ENCODE measurements around the gene RGMA.

Gene RGMA

DNA sequence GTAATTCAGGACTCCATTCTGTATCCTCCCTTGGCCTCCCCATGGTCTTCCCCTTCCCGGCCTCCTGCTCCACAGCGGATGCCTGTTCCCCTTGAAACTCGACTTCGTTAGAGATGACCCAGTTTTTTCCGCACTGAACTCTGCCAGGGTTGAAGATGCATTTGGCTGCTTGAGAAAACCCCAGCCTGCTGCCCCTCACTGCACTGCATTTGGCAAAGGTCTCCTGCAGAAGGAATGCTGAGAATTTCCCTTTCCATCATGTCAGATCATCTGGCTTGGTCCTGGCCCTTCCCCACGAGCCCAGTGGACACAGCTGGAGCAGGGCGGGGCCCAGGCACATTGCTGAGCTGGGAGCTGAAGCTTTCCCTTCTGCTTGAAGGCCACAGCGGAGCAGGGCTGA lies 37.6 kb upstream of the RGMA start:
- TF ChIP-seq, protein P1, sequence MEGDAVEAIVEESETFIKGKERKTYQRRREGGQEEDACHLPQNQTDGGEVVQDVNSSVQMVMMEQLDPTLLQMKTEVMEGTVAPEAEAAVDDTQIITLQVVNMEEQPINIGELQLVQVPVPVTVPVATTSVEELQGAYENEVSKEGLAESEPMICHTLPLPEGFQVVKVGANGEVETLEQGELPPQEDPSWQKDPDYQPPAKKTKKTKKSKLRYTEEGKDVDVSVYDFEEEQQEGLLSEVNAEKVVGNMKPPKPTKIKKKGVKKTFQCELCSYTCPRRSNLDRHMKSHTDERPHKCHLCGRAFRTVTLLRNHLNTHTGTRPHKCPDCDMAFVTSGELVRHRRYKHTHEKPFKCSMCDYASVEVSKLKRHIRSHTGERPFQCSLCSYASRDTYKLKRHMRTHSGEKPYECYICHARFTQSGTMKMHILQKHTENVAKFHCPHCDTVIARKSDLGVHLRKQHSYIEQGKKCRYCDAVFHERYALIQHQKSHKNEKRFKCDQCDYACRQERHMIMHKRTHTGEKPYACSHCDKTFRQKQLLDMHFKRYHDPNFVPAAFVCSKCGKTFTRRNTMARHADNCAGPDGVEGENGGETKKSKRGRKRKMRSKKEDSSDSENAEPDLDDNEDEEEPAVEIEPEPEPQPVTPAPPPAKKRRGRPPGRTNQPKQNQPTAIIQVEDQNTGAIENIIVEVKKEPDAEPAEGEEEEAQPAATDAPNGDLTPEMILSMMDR (IDR thresholded peaks at IDR 0.05; ENCODE audit: low read depth, low read length) = no peak
- no peak overlapping the region for H3K4me3 ChIP-seq (ENCODE audit: low read depth, low read length)

DNA sequence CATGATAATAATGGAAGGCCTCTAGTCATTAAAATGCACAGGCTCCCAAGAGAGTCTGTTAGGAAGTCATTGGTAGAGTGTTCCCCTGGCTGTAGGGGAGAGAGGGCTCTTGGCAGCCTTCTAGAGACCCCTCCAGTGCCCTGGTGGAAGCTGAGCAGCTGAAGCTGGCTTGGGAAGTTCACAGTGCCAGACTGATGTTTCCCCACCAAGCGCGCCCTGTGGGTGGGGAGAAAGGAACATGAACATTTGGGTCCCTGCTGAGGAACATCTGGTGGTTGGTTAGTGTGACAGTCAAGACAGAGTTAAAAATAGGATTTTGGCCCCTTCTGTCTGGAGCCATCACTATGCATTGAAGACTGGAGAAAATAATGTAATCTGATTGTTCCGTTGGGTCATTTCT lies 37.1 kb upstream of the RGMA start:
- no peak overlapping the region for H3K4me3 ChIP-seq (ENCODE audit: low read depth, low read length)
- TF ChIP-seq, protein P1 (IDR thresholded peaks at IDR 0.05; ENCODE audit: low read depth, low read length) = no peak

DNA sequence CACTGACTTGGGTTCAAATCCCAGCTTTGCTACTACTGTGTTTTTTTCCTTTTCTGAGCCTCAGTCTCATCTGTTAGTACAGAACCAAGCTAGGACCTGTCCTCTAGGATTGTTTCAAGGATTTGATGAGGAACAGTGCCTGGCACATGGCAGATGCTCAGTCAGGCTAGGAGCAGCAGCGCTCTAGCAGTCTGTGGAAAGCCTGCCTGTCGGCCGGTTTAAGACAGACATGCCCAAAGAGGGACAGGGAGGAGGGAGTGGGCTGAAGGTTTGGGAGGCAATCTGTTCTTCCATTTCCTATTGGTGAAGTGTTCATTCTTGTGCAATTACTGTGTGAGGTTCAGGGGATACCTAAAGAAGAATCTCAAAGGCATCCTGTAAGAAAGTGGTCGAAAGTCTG lies 35.1 kb upstream of the RGMA start:
- no peak overlapping the region for H3K4me3 ChIP-seq (ENCODE audit: low read depth, low read length)
- TF ChIP-seq, protein P1 (IDR thresholded peaks at IDR 0.05; ENCODE audit: low read depth, low read length) = no peak

DNA sequence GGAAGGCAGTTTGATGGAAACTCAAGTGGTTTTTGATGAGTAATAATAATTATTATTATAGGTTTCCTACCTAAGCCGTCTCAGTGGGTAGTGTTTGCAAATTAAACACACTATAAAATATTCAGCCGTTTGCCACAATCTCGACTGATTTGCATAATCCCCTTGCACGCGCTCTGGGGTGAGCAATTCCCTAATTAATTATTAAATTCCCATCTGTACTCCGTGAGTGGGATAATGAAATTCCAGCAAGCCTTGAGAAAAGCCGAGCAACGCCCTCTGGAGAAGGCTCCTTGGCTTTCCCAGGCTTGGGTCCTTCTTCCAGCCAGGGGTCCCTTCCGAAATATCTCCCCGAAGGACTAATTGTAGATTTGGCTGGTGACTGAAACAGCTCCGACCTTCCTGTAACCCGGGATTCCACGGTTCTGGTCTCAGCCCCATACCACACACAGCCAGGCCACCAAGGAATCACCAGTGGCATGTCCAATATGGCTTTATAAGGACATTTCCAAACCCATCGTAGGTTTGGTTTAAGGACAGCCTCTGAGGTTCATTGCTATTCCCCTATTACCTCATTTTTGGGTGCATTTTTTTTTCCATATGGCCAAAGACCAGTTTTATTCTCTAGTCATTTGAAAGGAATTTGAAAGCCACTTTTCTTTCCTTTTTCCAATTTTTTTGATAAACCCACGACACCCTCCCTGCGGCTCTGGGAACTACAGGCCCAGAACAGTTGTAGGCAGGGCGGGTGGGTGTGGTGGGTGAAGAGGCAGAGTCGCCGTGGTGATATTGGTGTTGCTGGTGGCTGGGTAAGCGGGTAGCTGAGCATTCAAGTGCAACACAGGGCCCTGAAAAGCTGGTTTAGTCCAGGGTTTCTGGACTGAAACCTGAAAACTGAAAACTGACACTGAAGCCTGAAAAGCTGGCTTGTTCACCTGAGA lies 33.2 kb upstream of the RGMA start:
- no peak overlapping the region for H3K4me3 ChIP-seq (ENCODE audit: low read depth, low read length)

DNA sequence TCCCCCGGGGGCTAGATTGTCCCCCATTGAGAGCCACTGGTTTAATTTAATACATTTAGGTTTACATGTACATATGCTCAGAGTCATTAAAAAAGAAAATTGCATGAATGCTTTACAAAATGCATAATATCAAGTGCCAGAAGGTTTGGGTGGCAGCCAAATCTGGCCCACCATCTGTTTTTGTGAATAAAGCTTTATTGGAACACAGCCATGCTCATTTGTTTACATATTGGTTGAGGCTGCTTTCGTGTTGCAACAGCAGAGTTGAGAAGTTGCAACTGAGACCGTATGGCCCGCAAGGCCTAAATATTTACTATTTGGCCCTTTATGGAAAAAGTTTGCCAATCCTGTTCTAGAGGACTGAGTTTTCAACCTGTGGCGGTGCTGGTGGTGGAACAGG lies 32.1 kb upstream of the RGMA start:
- TF ChIP-seq, protein P1 (IDR thresholded peaks at IDR 0.05; ENCODE audit: low read depth, low read length) = no peak
- no peak overlapping the region for H3K4me3 ChIP-seq (ENCODE audit: low read depth, low read length)

More for the DNA sequence above, 33.2 kb upstream of the RGMA start:
- TF ChIP-seq, protein P1 (IDR thresholded peaks at IDR 0.05; ENCODE audit: low read depth, low read length) = no peak

DNA sequence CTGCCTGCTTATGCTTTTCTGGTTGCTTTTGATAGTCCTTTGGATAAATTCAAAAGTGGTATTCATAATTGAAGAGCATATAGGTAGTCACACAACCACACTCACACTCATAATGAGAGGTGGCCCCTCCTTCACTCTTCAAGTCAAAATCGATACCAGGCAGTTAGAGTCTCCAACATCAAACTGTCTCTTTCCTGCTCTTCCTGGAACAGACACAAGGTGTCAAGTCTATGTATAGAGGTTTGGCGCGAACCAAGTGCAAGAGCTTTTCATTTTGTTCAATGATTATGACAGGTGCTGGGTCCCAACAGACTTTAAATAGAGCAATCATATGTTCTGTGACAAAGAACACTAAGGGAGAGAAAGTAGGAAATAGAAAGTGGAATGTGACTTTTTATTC lies 29.9 kb upstream of the RGMA start:
- H3K4me3 ChIP-seq (ENCODE audit: low read depth, low read length) = no peak overlapping the region
- TF ChIP-seq, protein P1 (IDR thresholded peaks at IDR 0.05; ENCODE audit: low read depth, low read length) = no peak

DNA sequence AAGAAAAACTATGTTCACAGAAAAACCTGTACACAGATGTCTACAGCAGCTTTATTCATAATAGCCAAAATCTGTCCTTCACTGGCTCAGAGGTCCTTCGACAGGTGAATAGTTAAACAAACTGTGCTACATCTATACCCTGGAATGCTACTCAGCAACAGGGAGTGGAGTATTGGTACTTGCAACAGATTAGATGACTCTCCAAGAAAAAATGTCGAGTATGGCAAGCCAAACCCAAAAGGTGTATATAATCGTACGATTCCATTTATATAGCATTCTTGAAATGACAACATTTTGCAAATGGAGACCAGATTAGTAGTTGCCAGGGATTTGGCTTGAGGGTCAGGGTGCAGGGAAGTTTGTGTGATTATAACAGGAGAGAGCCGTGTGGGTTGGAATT lies 22.4 kb upstream of the RGMA start:
- TF ChIP-seq, protein P1 (IDR thresholded peaks at IDR 0.05; ENCODE audit: low read depth, low read length) = no peak
- no peak overlapping the region for H3K4me3 ChIP-seq (ENCODE audit: low read depth, low read length)

Measured in WI38 (cell line).